ENCODE measurements around the gene COG5.

The COG5 gene

DNA sequence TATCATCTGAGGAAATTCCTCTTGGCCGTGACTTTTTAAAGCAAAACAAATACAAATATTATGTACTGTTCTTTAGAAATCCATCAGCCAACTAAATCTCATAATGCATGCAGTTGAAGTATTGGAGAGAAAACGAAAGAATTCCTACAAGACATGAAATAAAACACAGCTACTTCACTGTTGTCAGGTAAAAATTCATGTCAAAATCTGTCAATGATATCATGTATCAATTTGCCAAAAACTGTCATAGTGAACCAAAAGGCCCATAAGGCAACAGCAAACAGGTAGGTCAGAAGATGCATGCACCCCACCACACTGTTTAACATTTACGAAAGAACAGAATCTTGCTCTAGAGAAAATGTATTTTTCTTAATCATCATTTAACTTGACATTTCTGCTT, 91.6 kb downstream of the COG5 start:
- H3K27me3 ChIP-seq (ENCODE audit: control insufficient read depth, insufficient read depth, low read length), result no peaks in the 10 kb centered on the region

DNA sequence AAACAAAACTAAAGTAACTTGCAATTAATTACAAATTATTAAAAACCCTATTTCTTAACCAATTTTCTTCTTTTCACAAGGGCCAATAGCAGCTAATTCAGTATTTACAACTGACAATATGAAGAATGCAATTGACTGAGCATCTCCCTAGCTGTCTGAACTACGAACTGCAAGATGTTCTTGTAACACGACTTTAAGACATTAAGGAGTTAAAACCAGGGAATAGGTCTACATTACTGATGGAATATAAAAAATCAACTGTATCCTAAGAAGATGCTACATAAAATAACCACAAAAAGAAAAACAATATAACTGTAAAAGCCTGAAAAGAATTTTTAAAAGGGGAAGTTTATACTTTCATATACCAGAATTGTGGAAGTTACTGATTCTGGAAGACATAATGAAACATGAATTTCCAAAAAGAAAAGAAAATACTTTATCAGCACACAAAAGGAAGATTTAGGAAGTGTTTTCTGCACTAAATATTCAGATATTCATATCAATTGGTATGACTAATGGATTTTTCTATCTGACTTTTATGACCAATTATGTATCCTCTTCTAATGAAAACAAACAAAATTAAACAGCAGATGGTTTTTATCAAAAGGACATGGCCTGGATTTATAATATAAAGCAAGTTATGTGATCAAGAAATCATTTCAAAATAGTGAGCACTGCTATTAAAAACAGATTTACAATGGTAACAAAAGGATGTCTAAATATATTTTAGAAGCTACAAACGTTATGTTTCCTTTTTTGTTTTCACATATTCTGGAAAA, 92.2 kb downstream of the COG5 start:
- no peaks in the 10 kb centered on the region for H3K27me3 ChIP-seq (ENCODE audit: control insufficient read depth, insufficient read depth, low read length)
- no peaks in the 10 kb centered on the region for H3K9me3 ChIP-seq (replicated peaks; ENCODE audit: low read length)
- H3K4me1 ChIP-seq (ENCODE audit: control insufficient read depth, insufficient read depth, low read length), result peaks cover 14% of the 10 kb centered on the region
- no peak overlapping the region for H3K9ac ChIP-seq (ENCODE audit: low read depth, low read length)
- H3K4me2 ChIP-seq (ENCODE audit: low read length), result no peak overlapping the region
- H3K36me3 ChIP-seq (ENCODE audit: insufficient read depth, low read length), result no peaks in the 10 kb centered on the region
- H3K4me3 ChIP-seq (ENCODE audit: low read length), result no peak overlapping the region

More for the DNA sequence above, 91.6 kb downstream of the COG5 start:
- H3K9me3 ChIP-seq (replicated peaks; ENCODE audit: low read length), result no peaks in the 10 kb centered on the region
- H3K4me1 ChIP-seq (ENCODE audit: control insufficient read depth, insufficient read depth, low read length), result peaks cover 14% of the 10 kb centered on the region
- H3K4me3 ChIP-seq (ENCODE audit: low read length), result no peak overlapping the region
- H3K9ac ChIP-seq (ENCODE audit: low read depth, low read length), result no peak overlapping the region
- no peaks in the 10 kb centered on the region for H3K36me3 ChIP-seq (ENCODE audit: insufficient read depth, low read length)
- H3K4me2 ChIP-seq (ENCODE audit: low read length), result no peak overlapping the region

- H3K36me3 ChIP-seq (ENCODE audit: insufficient read depth, low read length), result no peaks in the 10 kb centered on the region
- no peak within 1 kb of the TSS for H3K4me2 ChIP-seq (ENCODE audit: low read length)
- H3K9me3 ChIP-seq (replicated peaks; ENCODE audit: low read length), result no peaks in the 10 kb centered on the region
- H3K4me1 ChIP-seq (ENCODE audit: control insufficient read depth, insufficient read depth, low read length), result peaks cover 14% of the 10 kb centered on the region
- no peak within 1 kb of the TSS for H3K9ac ChIP-seq (ENCODE audit: low read depth, low read length)
- no peak within 1 kb of the TSS for H3K4me3 ChIP-seq (ENCODE audit: low read length)
- H3K27me3 ChIP-seq (ENCODE audit: control insufficient read depth, insufficient read depth, low read length), result no peaks in the 10 kb centered on the region
These were observed 93.8 kb downstream of the COG5 start, which contains the start of gene GPR22 for GRCh38 chr7:107469929-107470328. TSS of gene GPR22 (plus strand) at chr7:107470057. CDS start at chr7:107474061, 4,004 bp downstream.

GRCh38 chr7:107468824-107469223, 94.9 kb downstream of the COG5 start:
- Histone ChIP-seq H3K4me3 (ENCODE audit: low read length) (no peak overlapping the region), H3K36me3 (ENCODE audit: insufficient read depth, low read length) (no peaks in the 10 kb centered on the region), H3K9me3 (replicated peaks; ENCODE audit: low read length) (no peaks in the 10 kb centered on the region), H3K4me2 (ENCODE audit: low read length) (no peak overlapping the region), H3K27me3 (ENCODE audit: control insufficient read depth, insufficient read depth, low read length) (no peaks in the 10 kb centered on the region), H3K9ac (ENCODE audit: low read depth, low read length) (no peak overlapping the region), H3K4me1 (ENCODE audit: control insufficient read depth, insufficient read depth, low read length) (peaks cover 14% of the 10 kb centered on the region)

DNA sequence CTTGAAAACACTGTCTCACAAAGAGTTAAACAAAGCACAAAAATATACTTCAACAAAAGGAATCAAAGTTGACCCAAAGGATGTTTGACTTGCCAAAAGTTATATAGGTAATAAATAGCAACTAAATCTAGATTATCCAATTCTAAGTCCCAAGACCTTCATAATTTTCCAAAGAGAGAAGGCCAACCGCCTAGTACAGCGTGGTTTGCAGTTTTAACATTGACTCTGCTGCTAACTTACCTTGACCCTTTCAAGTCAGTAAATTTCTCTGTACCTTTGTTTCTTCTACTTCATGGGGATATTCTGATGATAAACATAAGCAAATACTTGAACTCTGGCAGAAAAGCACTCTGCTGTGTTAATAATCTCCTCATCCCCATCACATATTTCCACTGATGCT, 95.7 kb downstream of the COG5 start:
- Histone ChIP-seq H3K9ac (ENCODE audit: low read depth, low read length) (no peak overlapping the region), H3K9me3 (replicated peaks; ENCODE audit: low read length) (no peaks in the 10 kb centered on the region), H3K4me2 (ENCODE audit: low read length) (no peak overlapping the region)

GRCh38 chr7:107464666-107465226, 99.0 kb downstream of the COG5 start:
- Histone ChIP-seq H3K4me3 (ENCODE audit: low read length) (no peak overlapping the region), H3K36me3 (ENCODE audit: insufficient read depth, low read length) (no peaks in the 10 kb centered on the region), H3K27me3 (ENCODE audit: control insufficient read depth, insufficient read depth, low read length) (no peaks in the 10 kb centered on the region), H3K9me3 (replicated peaks; ENCODE audit: low read length) (no peaks in the 10 kb centered on the region), H3K9ac (ENCODE audit: low read depth, low read length) (no peak overlapping the region), H3K4me1 (ENCODE audit: control insufficient read depth, insufficient read depth, low read length) (no peaks in the 10 kb centered on the region), H3K4me2 (ENCODE audit: low read length) (no peak overlapping the region)

More for the DNA sequence above, 95.7 kb downstream of the COG5 start:
- Histone ChIP-seq H3K4me3 (ENCODE audit: low read length) (no peak overlapping the region), H3K27me3 (ENCODE audit: control insufficient read depth, insufficient read depth, low read length) (no peaks in the 10 kb centered on the region), H3K4me1 (ENCODE audit: control insufficient read depth, insufficient read depth, low read length) (peaks cover 10% of the 10 kb centered on the region), H3K36me3 (ENCODE audit: insufficient read depth, low read length) (no peaks in the 10 kb centered on the region)

DNA sequence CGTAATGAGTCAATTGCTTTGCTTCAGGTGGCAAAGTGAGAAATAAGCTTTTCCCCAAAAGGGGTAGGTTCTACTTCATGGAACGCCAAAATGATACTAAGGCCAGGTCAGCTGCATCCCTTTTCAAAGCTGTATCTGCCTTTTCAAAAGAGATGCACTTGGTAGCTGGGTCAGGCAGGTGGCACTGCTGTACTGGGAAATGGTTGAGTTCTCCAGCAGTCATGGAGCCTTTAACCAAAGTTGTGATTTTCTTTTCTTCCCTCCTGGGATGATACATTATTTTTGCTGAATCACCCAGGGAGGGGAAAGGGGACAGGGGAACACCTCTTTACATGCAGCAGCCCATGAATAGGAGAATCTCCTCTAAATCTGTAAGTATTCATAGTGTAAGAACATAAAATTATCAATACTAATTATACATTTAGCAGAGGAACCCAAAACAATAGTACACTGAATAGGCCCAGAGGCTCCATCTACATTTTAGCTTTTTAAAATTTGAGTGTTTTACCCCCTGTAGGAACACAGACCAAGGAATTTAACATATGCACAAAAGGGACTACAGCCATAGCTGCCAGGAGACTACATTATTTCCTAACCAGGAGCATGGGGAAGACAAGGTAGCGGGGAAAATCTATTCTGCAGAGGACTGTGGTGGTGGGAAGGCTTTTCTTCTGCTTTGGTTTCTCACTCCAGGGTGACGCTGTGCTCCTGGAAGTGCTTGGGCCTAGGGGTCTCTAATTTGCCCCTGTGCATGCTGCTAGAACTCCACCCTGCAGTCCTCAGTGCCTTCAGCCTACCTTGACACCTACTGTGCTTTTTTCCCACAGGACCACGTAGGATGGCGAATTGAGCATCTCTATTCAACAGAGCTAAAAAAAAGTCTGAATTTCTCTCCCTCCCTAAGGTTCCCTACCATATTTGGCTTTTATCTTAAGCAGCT, 100.3 kb downstream of the COG5 start:
- Histone ChIP-seq H3K4me3 (ENCODE audit: low read length) (no peak overlapping the region), H3K4me2 (ENCODE audit: low read length) (no peak overlapping the region), H3K27me3 (ENCODE audit: control insufficient read depth, insufficient read depth, low read length) (no peaks in the 10 kb centered on the region), H3K9ac (ENCODE audit: low read depth, low read length) (no peak overlapping the region), H3K36me3 (ENCODE audit: insufficient read depth, low read length) (no peaks in the 10 kb centered on the region), H3K9me3 (replicated peaks; ENCODE audit: low read length) (no peaks in the 10 kb centered on the region), H3K4me1 (ENCODE audit: control insufficient read depth, insufficient read depth, low read length) (no peaks in the 10 kb centered on the region)

DNA sequence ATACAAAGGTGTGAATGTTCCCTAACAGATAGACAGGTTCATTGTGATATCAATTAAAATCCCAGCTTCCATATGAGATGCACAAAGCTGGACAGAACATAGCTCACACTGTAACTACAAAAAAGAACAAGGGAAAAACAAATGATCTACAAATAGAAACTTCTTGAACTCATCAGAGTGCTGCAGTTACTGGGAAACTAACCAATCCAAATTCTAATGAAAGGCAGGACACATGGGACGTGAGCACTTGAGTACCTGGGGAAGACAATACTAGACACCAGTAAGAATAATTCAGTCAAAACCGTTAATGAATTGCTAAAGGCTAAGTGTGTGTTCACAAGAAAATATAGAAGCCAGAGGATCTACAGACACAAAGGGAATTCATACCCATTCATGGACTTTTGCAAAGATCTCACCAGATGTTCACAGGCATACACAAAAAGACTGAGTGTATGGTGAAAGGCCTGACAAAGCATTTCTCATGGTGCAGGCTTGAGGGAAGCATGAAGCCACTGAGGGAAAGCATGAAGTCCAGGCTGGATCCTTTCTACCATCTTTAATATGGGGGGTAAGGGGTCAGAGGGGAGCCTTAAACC, 101.7 kb downstream of the COG5 start:
- no peaks in the 10 kb centered on the region for H3K9me3 ChIP-seq (replicated peaks; ENCODE audit: low read length)
- no peak overlapping the region for H3K9ac ChIP-seq (ENCODE audit: low read depth, low read length)
- H3K4me2 ChIP-seq (ENCODE audit: low read length), result no peak overlapping the region
- no peak overlapping the region for H3K4me3 ChIP-seq (ENCODE audit: low read length)
- H3K27me3 ChIP-seq (ENCODE audit: control insufficient read depth, insufficient read depth, low read length), result no peaks in the 10 kb centered on the region
- no peaks in the 10 kb centered on the region for H3K36me3 ChIP-seq (ENCODE audit: insufficient read depth, low read length)
- H3K4me1 ChIP-seq (ENCODE audit: control insufficient read depth, insufficient read depth, low read length), result no peaks in the 10 kb centered on the region

GRCh38 chr7:107453388-107453787, 110.3 kb downstream of the COG5 start:
- Histone ChIP-seq H3K4me2 (ENCODE audit: low read length) (no peak overlapping the region), H3K4me3 (ENCODE audit: low read length) (no peak overlapping the region), H3K27me3 (ENCODE audit: control insufficient read depth, insufficient read depth, low read length) (no peaks in the 10 kb centered on the region), H3K4me1 (ENCODE audit: control insufficient read depth, insufficient read depth, low read length) (no peaks in the 10 kb centered on the region), H3K36me3 (ENCODE audit: insufficient read depth, low read length) (no peaks in the 10 kb centered on the region), H3K9ac (ENCODE audit: low read depth, low read length) (no peak overlapping the region), H3K9me3 (replicated peaks; ENCODE audit: low read length) (no peaks in the 10 kb centered on the region)

- Histone ChIP-seq H3K4me3 (ENCODE audit: low read length) (no peak overlapping the region), H3K9me3 (replicated peaks; ENCODE audit: low read length) (no peaks in the 10 kb centered on the region), H3K4me1 (ENCODE audit: control insufficient read depth, insufficient read depth, low read length) (peaks cover 6% of the 10 kb centered on the region), H3K4me2 (ENCODE audit: low read length) (no peak overlapping the region), H3K36me3 (ENCODE audit: insufficient read depth, low read length) (no peaks in the 10 kb centered on the region), H3K27me3 (ENCODE audit: control insufficient read depth, insufficient read depth, low read length) (no peaks in the 10 kb centered on the region), H3K9ac (ENCODE audit: low read depth, low read length) (no peak overlapping the region)
These were observed 112.8 kb downstream of the COG5 start for GRCh38 chr7:107450970-107451369.

- H3K27me3 ChIP-seq (ENCODE audit: control insufficient read depth, insufficient read depth, low read length), result no peaks in the 10 kb centered on the region
- peaks cover 6% of the 10 kb centered on the region for H3K4me1 ChIP-seq (ENCODE audit: control insufficient read depth, insufficient read depth, low read length)
- no peak overlapping the region for H3K4me3 ChIP-seq (ENCODE audit: low read length)
- H3K4me2 ChIP-seq (ENCODE audit: low read length), result no peak overlapping the region
- H3K9ac ChIP-seq (ENCODE audit: low read depth, low read length), result no peak overlapping the region
- no peaks in the 10 kb centered on the region for H3K9me3 ChIP-seq (replicated peaks; ENCODE audit: low read length)
- no peaks in the 10 kb centered on the region for H3K36me3 ChIP-seq (ENCODE audit: insufficient read depth, low read length)
These were observed 116.7 kb downstream of the COG5 start for GRCh38 chr7:107446988-107447387.

All from skeletal muscle satellite cell (primary cell).